H1 (cell line): Measurements from ENCODE around the gene USP3. TPM values are rescaled to one million over a fixed set of nuclear protein-coding genes. Genes with fewer than 3 reads are reported as not detected.

Experiments used
- CTCF ChIA-PET: fragments of 300-600 bp; sonication (Branson Sonifier 250); formaldehyde crosslinking; loops from one replicate; lab custom pipeline; 2021; ENCODE audit not compliant: partially characterized antibody; lab: Charles Lee
- POLR2A ChIA-PET: fragments of 300-600 bp; sonication (Branson Sonifier 250); formaldehyde crosslinking; loops from one replicate; lab custom pipeline; 2021; ENCODE audit warnings: inconsistent platforms; ENCODE audit not compliant: partially characterized antibody; lab: Charles Lee
- DNase-seq, 2 experiments: peaks; one replicate each; pipeline versions ENCODE4 v3.0.0 to v3.0.0-alpha.2; 2010 to 2022; ENCODE audit warnings: low spot score in 2 of 2, low read depth in 1 of 2, mixed read lengths in 1 of 2
- FAIRE-seq: peaks from 2 replicates; lab custom pipeline; 2011; peaks lifted over from hg19 to GRCh38; lab: Jason Lieb, UNC
- H2AFZ ChIP-seq: 2 replicates; pipeline ENCODE4 v1.8.1; 2012; ENCODE audit warnings: low read length, inconsistent platforms
- H2AK5ac ChIP-seq: 2 replicates; pipeline ENCODE4 v1.6.1; 2013; ENCODE audit warnings: low read depth, low read length
- H2BK120ac ChIP-seq: replicated peaks from 2 replicates; pipeline ENCODE3; 2013; ENCODE audit warnings: low read depth, low read length, inconsistent platforms
- H2BK12ac ChIP-seq: 2 replicates; pipeline ENCODE4 v1.6.1; 2013; ENCODE audit warnings: low read depth, low read length
- H2BK15ac ChIP-seq: 2 replicates; pipeline ENCODE4 v1.6.1; 2013; ENCODE audit warnings: low read length
- H2BK20ac ChIP-seq: 2 replicates; pipeline ENCODE4 v1.6.1; 2013; ENCODE audit warnings: low read length
- H2BK5ac ChIP-seq: 2 replicates; pipeline ENCODE4 v1.6.1; 2013; ENCODE audit warnings: low read depth, low read length
- H3K14ac ChIP-seq: 2 replicates; pipeline ENCODE4 v1.6.1; 2013; ENCODE audit warnings: inconsistent platforms; ENCODE audit not compliant: insufficient read length
- H3K18ac ChIP-seq: 2 replicates; pipeline ENCODE4 v1.6.1; 2013; ENCODE audit warnings: low read length; ENCODE audit errors: extremely low read depth
- H3K23ac ChIP-seq: 2 replicates; pipeline ENCODE4 v1.6.1; 2013; ENCODE audit warnings: inconsistent platforms; ENCODE audit not compliant: insufficient read length
- H3K23me2 ChIP-seq: 2 replicates; pipeline ENCODE4 v1.6.1; 2013; ENCODE audit warnings: low read depth, low read length
- H3K27ac ChIP-seq: 2 replicates; pipeline ENCODE4 v1.6.1; 2011; ENCODE audit warnings: low read depth, low read length, inconsistent platforms
- H3K27me3 ChIP-seq, 4 experiments: replicated peaks in 1 of 4; 1 replicate in 1 of 4; 2 replicates in 3 of 4; pipeline versions ENCODE4 v1.6.1 to v1.8.1; 2011 to 2013; ENCODE audit warnings: low read length in 3 of 4, mild to moderate bottlenecking in 3 of 4, inconsistent platforms in 2 of 4, mixed read lengths in 2 of 4, moderate library complexity in 1 of 4; ENCODE audit not compliant: control insufficient read depth in 3 of 4, insufficient read depth in 3 of 4; ENCODE audit errors: extremely low read depth in 1 of 4
- H3K36me3 ChIP-seq, 4 experiments: 2 replicates each; pipeline versions ENCODE4 v1.6.1 to v1.8.1; 2011 to 2013; ENCODE audit warnings: mild to moderate bottlenecking in 4 of 4, low read length in 3 of 4, moderate library complexity in 2 of 4, control low read depth in 1 of 4, inconsistent platforms in 1 of 4; ENCODE audit not compliant: insufficient read depth in 4 of 4, control insufficient read depth in 2 of 4
- H3K4ac ChIP-seq: replicated peaks from 2 replicates; pipeline ENCODE3; 2013; ENCODE audit warnings: low read length, low read depth, mixed read lengths, inconsistent platforms; ENCODE audit not compliant: insufficient read length
- H3K4me1 ChIP-seq, 4 experiments: replicated peaks in 1 of 4; 1 replicate in 1 of 4; 2 replicates in 3 of 4; pipeline versions ENCODE4 v1.6.1 to v1.8.1; 2011 to 2013; ENCODE audit warnings: low read length in 3 of 4, inconsistent platforms in 2 of 4, mixed read lengths in 1 of 4; ENCODE audit not compliant: insufficient read depth in 4 of 4, control insufficient read depth in 3 of 4
- H3K4me2 ChIP-seq, 2 experiments: 2 replicates each; pipeline versions ENCODE4 v1.6.1 to v1.8.1; 2011 to 2013; ENCODE audit warnings: low read depth in 2 of 2, low read length in 2 of 2, control low read depth in 1 of 2, inconsistent platforms in 1 of 2, mild to moderate bottlenecking in 1 of 2; ENCODE audit not compliant: insufficient read depth in 1 of 2
- H3K4me3 ChIP-seq, 4 experiments: fragments of 200-600, 300-600 bp in 1 of 4; sonication (generic), shearing (Covaris generic), sonication (Bioruptor Twin) in 1 of 4; 2 replicates each; pipeline versions ENCODE4 v1.5.1 to v1.8.1; 2011 to 2016; ENCODE audit warnings: low read length in 4 of 4, low read depth in 3 of 4, control low read depth in 2 of 4, inconsistent platforms in 2 of 4, mild to moderate bottlenecking in 2 of 4, mixed read lengths in 1 of 4, moderate library complexity in 1 of 4; ENCODE audit not compliant: insufficient read depth in 2 of 4; ENCODE audit errors: extremely low read depth in 1 of 4
- H3K56ac ChIP-seq: replicated peaks from 2 replicates; pipeline ENCODE3; 2013; ENCODE audit warnings: low read depth, mild to moderate bottlenecking, mixed read lengths, low read length, inconsistent platforms; ENCODE audit not compliant: insufficient read length
- H3K79me1 ChIP-seq: 2 replicates; pipeline ENCODE4 v1.6.1; 2013; ENCODE audit warnings: low read depth, low read length, control low read depth
- H3K79me2 ChIP-seq, 2 experiments: 2 replicates each; pipeline versions ENCODE4 v1.6.1 to v1.8.1; 2012 to 2013; ENCODE audit warnings: low read length in 2 of 2, mild to moderate bottlenecking in 2 of 2, inconsistent platforms in 1 of 2; ENCODE audit not compliant: insufficient read depth in 2 of 2, control insufficient read depth in 1 of 2
- H3K9ac ChIP-seq, 4 experiments: replicated peaks in 1 of 4; 1 replicate in 1 of 4; 2 replicates in 3 of 4; pipeline versions ENCODE4 v1.6.1 to v1.8.1; 2011 to 2013; ENCODE audit warnings: low read depth in 3 of 4, low read length in 3 of 4, control low read depth in 2 of 4, mild to moderate bottlenecking in 2 of 4, moderate library complexity in 2 of 4, inconsistent platforms in 1 of 4; ENCODE audit errors: extremely low read depth in 1 of 4
- H3K9me3 ChIP-seq, 2 experiments: 2 replicates each; pipeline versions ENCODE4 v1.6.1 to v1.8.1; 2012 to 2013; ENCODE audit warnings: mild to moderate bottlenecking in 2 of 2, moderate library complexity in 2 of 2, control low read depth in 1 of 2, inconsistent platforms in 1 of 2, low read depth in 1 of 2, low read length in 1 of 2, mixed read lengths in 1 of 2; ENCODE audit not compliant: insufficient read depth in 2 of 2
- H4K20me1 ChIP-seq, 2 experiments: replicated peaks in 1 of 2; 2 replicates each; pipeline versions ENCODE3 to v1.8.1; 2011 to 2013; ENCODE audit warnings: inconsistent platforms in 2 of 2, low read length in 2 of 2, mild to moderate bottlenecking in 1 of 2; ENCODE audit not compliant: insufficient read depth in 2 of 2, control insufficient read depth in 1 of 2
- H4K5ac ChIP-seq: 2 replicates; pipeline ENCODE4 v1.6.1; 2013; ENCODE audit warnings: low read length, low read depth, mixed read lengths, inconsistent platforms; ENCODE audit not compliant: insufficient read length
- H4K8ac ChIP-seq: 2 replicates; pipeline ENCODE4 v1.8.0; 2013; ENCODE audit warnings: mild to moderate bottlenecking, moderate library complexity, low read length, inconsistent platforms; ENCODE audit not compliant: insufficient read depth; ENCODE audit errors: extremely low read depth
- H4K91ac ChIP-seq: replicated peaks from 2 replicates; pipeline ENCODE3; 2013; ENCODE audit warnings: low read length, mixed read lengths, inconsistent platforms; ENCODE audit not compliant: insufficient read length
- WGBS, 2 experiments: shearing (Covaris generic) in 1 of 2; methylation state at CpG; one replicate each; pipeline versions ENCODE4 v1.1.6 to v1.1.7; 2013 to 2015; ENCODE audit warnings: low lambda C conversion rate in 2 of 2, mixed read lengths in 2 of 2, inconsistent platforms in 1 of 2, low coverage in 1 of 2, missing lambda C conversion rate in 1 of 2; ENCODE audit not compliant: insufficient replicate concordance in 2 of 2, insufficient coverage in 1 of 2, insufficient read length in 1 of 2; ENCODE audit errors: extremely low coverage in 1 of 2, missing lambda C conversion rate in 1 of 2; 5-methylcytosine and 5-hydroxymethylcytosine counted together
- polyA plus RNA-seq, 7 experiments: library from polyadenylated mRNA; depleted of rRNA in 3 of 7; stranded (reverse) in 5 of 7; unstranded in 2 of 7; fragments of >200 nt in 5 of 7; fragments of 200-250 nt in 2 of 7; gene quantifications; 1 replicate in 5 of 7; 2 replicates in 1 of 7; 4 replicates in 1 of 7; pipeline versions ENCODE4 v1.2.1 to v1.2.3, GENCODE V29; 2011 to 2013; ENCODE audit warnings: missing spikeins in 2 of 7, mixed read lengths in 2 of 7
- total RNA-seq: library from RNA; stranded (reverse); fragmentation: NEBNext Ultra II Directional; extraction: Animal tissue kit (Norgen Biotek cat#: 25700); gene quantifications from 2 replicates; pipeline ENCODE4 v1.2.1, GENCODE V29; 2021
- TF ChIP-seq, protein P1 (sequence below): IDR thresholded peaks from 2 replicates; pipeline ENCODE4 v1.6.1; 2012; ENCODE audit warnings: low read length, inconsistent platforms

USP3 gene
- total and polyA plus RNA-seq, 2 of the 8 experiments (the other 6 are each of a cell fraction or from before 2014, with no cell fraction given), result 15.5 to 16.2 TPM

DNA sequence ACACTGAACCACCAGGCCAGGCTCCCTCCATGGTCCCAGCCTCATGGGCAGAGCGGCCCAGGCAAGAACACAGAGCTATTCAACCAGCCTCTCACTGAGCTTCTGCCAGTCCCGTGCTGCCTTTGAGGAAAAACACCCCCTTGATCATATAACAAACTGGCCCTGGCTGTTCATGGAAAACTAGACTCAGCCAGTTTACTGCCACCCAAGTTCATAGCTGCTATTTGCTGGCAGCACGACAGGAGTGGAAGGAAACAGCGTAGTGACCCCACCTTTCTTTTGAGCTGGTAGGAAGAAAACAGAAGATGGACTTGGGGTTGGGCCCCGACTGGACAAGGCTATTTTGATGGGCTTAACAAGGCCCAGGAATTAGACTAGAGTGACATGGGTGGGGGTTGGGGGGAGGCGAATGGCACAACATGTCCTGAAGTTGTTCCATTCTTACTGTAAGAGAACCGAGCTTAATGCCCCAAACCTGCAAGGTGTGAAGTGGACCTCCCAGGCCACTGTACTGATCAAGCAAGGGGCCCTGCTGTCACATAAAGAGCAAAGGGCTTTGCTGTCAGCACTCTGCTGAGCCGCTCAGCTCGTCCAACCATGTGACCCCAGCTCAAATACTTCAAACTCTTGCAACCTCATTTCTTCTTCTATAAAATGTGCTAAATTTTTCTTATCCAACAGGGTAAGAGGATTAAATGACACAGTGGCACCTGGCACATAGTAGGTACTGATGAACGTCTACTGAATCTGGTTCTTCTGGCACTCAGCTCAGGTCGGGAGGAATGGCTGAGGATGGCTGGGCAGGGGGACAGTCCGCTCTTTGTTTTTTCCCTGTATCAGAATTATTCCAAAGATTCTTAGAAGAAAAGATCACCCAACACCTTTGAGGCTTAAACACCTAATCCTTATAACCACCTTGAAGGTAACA is 94.3 kb downstream of the USP3 start:
- no peak overlapping the region for H3K56ac ChIP-seq
- no peak overlapping the region for H2AK5ac ChIP-seq
- CTCF ChIA-PET, result interaction anchor here (0.5 to 4.3 kb wide), 33 partner anchors 9 to 1060 kb away, joined by 3 to 39 read pairs (median 5); partner anchors contain the start of gene USP3
- H3K23me2 ChIP-seq, result peaks cover 13% of the 10 kb centered on the region
- no peak overlapping the region for H2BK5ac ChIP-seq
- no peaks in the 10 kb centered on the region for H3K9me3 ChIP-seq
- POLR2A ChIA-PET, result interaction anchor here (0.9 to 1.4 kb wide), 2 partner anchors 12 to 93 kb away, joined by 3 to 4 read pairs; no protein-coding TSS in a partner anchor
- DNase-seq (no peak), FAIRE-seq (no peak)
- no peak overlapping the region for H3K18ac ChIP-seq
- H3K4ac ChIP-seq, result no peak overlapping the region
- H3K4me1 ChIP-seq, result peaks cover 0 to 21% (median 12%) of the 10 kb centered on the region in 4 experiments; a peak in 6 of 7 replicates
- no peak overlapping the region; the same call in 1 of the 2 replicates for H2BK20ac ChIP-seq
- no peak overlapping the region for H3K27ac ChIP-seq
- H3K9ac ChIP-seq, result no peak overlapping the region
- no peak overlapping the region for H3K4me3 ChIP-seq
- H2AFZ ChIP-seq, result no peak overlapping the region
- WGBS, 2 experiments, result 87% methylated on average over 12 of the region's 12 CpGs; no CpG with 5 or more reads in 1 of the 2 experiments
- no peak overlapping the region for H2BK15ac ChIP-seq
- H3K79me1 ChIP-seq, result no peaks in the 10 kb centered on the region; the same call in 1 of the 2 replicates
- H2BK12ac ChIP-seq, result no peak overlapping the region
- H3K79me2 ChIP-seq, result no peaks in the 10 kb centered on the region
- H3K36me3 ChIP-seq, result no peaks in the 10 kb centered on the region
- TF ChIP-seq, protein P1, sequence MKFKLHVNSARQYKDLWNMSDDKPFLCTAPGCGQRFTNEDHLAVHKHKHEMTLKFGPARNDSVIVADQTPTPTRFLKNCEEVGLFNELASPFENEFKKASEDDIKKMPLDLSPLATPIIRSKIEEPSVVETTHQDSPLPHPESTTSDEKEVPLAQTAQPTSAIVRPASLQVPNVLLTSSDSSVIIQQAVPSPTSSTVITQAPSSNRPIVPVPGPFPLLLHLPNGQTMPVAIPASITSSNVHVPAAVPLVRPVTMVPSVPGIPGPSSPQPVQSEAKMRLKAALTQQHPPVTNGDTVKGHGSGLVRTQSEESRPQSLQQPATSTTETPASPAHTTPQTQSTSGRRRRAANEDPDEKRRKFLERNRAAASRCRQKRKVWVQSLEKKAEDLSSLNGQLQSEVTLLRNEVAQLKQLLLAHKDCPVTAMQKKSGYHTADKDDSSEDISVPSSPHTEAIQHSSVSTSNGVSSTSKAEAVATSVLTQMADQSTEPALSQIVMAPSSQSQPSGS, result no peak
- no peak overlapping the region for H3K23ac ChIP-seq
- H4K91ac ChIP-seq, result no peak overlapping the region
- H3K14ac ChIP-seq, result no peak overlapping the region
- H4K20me1 ChIP-seq, result peaks cover 0 to 2% of the 10 kb centered on the region in 2 experiments
- H3K4me2 ChIP-seq, result no peak overlapping the region
- no peak overlapping the region for H4K8ac ChIP-seq
- H2BK120ac ChIP-seq, result no peak overlapping the region
- H3K27me3 ChIP-seq, result peaks cover 0 to 30% (median 19%) of the 10 kb centered on the region in 4 experiments; a peak in 6 of 7 replicates
- no peak overlapping the region for H4K5ac ChIP-seq
